ENCODE data around the gene SPEN.

DNA sequence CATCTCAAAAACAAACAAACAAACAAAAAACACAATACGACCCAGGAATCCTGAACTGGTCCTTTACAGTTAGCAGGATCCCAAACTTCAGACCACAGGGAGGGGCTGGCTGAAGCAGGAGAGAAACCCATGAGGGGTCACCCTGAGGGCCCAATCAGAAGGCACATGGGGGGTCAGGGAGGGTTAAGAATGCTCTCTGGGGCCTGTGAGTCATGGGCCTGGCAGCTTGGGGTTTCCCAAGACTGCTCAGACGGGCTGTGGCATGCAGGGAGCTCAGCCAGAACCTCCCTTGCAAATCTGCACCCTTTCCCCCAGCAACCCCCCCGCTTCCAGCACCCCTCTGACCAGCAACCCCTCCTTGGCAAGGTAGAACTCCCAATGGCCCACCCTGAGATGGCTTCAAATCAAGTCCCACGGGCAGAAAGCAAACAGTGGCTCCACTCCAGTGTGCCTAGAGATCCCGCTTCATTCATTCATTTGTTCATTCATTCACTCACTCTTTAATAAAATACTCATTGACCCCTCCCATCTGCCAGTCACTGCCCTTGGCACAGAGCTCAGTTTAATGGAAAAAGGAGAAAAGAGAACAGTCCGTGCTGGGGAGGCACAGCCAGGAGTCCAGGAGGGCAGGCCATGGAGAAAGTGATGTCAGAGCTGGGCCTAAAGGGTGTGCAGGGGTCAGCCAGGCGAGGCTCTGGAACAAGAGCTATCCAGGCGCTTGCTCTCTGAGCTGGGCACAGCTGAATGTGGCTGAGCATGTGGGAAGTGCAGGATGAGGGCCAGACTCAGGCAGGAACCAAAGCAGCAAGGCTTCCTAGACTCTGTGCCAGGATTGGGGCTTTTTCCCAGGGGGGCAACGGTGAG lies 48.3 kb upstream of the SPEN start:
- TF ChIP-seq TAF1 (IDR thresholded peaks at IDR 0.05; ENCODE audit: low read depth) (no peak), YY1 (IDR thresholded peaks at IDR 0.05; ENCODE audit: low read depth) (no peak)

All from Ishikawa (cell line).